GM21717 (cell line): Measurements from ENCODE around the gene SFT2D3.

Experiments used
- ATAC-seq: cut with Tn5 transposase; IDR thresholded peaks from one replicate; pipeline ENCODE4 v1.9.1; 2021; ENCODE audit warnings: mild to moderate bottlenecking, moderate library complexity; ENCODE audit not compliant: unreplicated experiment

The SFT2D3 gene

GRCh38 chr2:127706215-127706990, 5.1 kb downstream of the SFT2D3 start:
- no peak for ATAC-seq

GRCh38 chr2:127707890-127708648, 6.8 kb downstream of the SFT2D3 start:
- ATAC-seq, result no peak

GRCh38 chr2:127709336-127709735, 8.0 kb downstream of the SFT2D3 start:
- no peak for ATAC-seq

- ATAC-seq, result no peak
Observed at GRCh38 chr2:127712999-127713398, 11.7 kb downstream of the SFT2D3 start.

- ATAC-seq, result no peak
Observed at GRCh38 chr2:127713562-127713961, 12.3 kb downstream of the SFT2D3 start.

- no peak for ATAC-seq
Observed at GRCh38 chr2:127715778-127716449, 14.6 kb downstream of the SFT2D3 start.

GRCh38 chr2:127718271-127718670, 17.0 kb downstream of the SFT2D3 start:
- ATAC-seq, result no peak

- ATAC-seq, result no peak
Observed at GRCh38 chr2:127719301-127720218, 18.3 kb downstream of the SFT2D3 start.

GRCh38 chr2:127721311-127721977, 20.1 kb downstream of the SFT2D3 start:
- ATAC-seq, result no peak

- no peak for ATAC-seq
Observed at GRCh38 chr2:127721978-127722355, 20.7 kb downstream of the SFT2D3 start.

GRCh38 chr2:127722807-127723206, 21.5 kb downstream of the SFT2D3 start:
- no peak for ATAC-seq

GRCh38 chr2:127726158-127726880, 25.0 kb downstream of the SFT2D3 start:
- ATAC-seq, result no peak

- no peak for ATAC-seq
Observed at GRCh38 chr2:127733113-127733815, 32.0 kb downstream of the SFT2D3 start.

- no peak for ATAC-seq
Observed at GRCh38 chr2:127733816-127734537, 32.7 kb downstream of the SFT2D3 start.

- no peak for ATAC-seq
Observed at GRCh38 chr2:127735044-127735443, 33.7 kb downstream of the SFT2D3 start.

- no peak for ATAC-seq
Observed at GRCh38 chr2:127735537-127736399, 34.5 kb downstream of the SFT2D3 start.

- ATAC-seq, result no peak
Observed at GRCh38 chr2:127737892-127738291, 36.6 kb downstream of the SFT2D3 start.
